ENCODE measurements around the gene MYO15A.

DNA sequence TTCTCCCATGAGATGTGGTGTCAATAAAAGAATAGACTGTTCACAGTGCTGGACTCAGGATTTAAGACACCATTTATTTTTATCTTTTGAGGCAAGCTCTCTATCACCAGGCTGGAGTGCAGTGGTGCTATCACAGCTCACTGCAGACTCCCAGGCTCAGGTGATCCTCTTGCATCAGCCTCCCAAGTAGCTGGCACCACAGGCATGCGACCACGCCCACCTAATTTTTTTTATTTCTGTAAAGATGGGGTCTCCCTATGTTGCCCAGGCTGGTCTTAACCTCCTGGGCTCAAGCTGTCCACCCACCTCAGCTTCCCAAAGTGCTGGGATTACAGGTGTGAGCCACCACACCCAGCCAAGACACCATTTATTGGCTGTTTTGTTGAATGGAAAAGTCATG lies 39.5 kb upstream of the MYO15A start:
- TF ChIP-seq, protein P1, sequence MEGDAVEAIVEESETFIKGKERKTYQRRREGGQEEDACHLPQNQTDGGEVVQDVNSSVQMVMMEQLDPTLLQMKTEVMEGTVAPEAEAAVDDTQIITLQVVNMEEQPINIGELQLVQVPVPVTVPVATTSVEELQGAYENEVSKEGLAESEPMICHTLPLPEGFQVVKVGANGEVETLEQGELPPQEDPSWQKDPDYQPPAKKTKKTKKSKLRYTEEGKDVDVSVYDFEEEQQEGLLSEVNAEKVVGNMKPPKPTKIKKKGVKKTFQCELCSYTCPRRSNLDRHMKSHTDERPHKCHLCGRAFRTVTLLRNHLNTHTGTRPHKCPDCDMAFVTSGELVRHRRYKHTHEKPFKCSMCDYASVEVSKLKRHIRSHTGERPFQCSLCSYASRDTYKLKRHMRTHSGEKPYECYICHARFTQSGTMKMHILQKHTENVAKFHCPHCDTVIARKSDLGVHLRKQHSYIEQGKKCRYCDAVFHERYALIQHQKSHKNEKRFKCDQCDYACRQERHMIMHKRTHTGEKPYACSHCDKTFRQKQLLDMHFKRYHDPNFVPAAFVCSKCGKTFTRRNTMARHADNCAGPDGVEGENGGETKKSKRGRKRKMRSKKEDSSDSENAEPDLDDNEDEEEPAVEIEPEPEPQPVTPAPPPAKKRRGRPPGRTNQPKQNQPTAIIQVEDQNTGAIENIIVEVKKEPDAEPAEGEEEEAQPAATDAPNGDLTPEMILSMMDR (IDR thresholded peaks at IDR 0.05), result no peak
- TF ChIP-seq POLR2A (IDR thresholded peaks at IDR 0.05), result no peak
